WTC11 (cell line): ENCODE results near the gene TRPV6. TPM values are rescaled to one million over a fixed set of nuclear protein-coding genes. Genes with fewer than 3 reads are reported as not detected.

ENCODE experiments used
- ATAC-seq: fragments of 200-7000 bp; cut with Tn5 transposase; 2 replicates; pipeline ENCODE4 v1.10.0; 2021; ENCODE audit warnings: mild to moderate bottlenecking, moderate library complexity
- CTCF ChIA-PET: fragments of 300-600 bp; sonication (Branson Sonifier 250); formaldehyde crosslinking; loops from one replicate; lab custom pipeline; 2021; ENCODE audit warnings: antibody characterized with exemption; lab: Charles Lee
- POLR2A ChIA-PET: fragments of 350-600 bp; sonication (Branson Sonifier 250); formaldehyde crosslinking; loops from one replicate; lab custom pipeline; 2021; ENCODE audit warnings: antibody characterized with exemption; lab: Charles Lee
- DNase-seq: peaks from one replicate; pipeline ENCODE4 v3.0.0; 2021; ENCODE audit warnings: low spot score
- H3K27ac Mint-ChIP-seq: 2 replicates; pipeline ENCODE4 v1.8.0; 2021; ENCODE audit warnings: mixed read lengths
- H3K27me3 Mint-ChIP-seq: 2 replicates; pipeline ENCODE4 v1.8.0; 2021; ENCODE audit warnings: low read depth, mild to moderate bottlenecking, moderate library complexity, mixed read lengths
- H3K36me3 Mint-ChIP-seq: 2 replicates; pipeline ENCODE4 v1.8.0; 2021; ENCODE audit warnings: mixed read lengths
- H3K4me1 Mint-ChIP-seq: 2 replicates; pipeline ENCODE4 v1.8.0; 2022; ENCODE audit warnings: mixed read lengths
- H3K4me3 Mint-ChIP-seq: 2 replicates; pipeline ENCODE4 v1.8.0; 2021; ENCODE audit warnings: mild to moderate bottlenecking, moderate library complexity, mixed read lengths
- H3K9me3 Mint-ChIP-seq: 2 replicates; pipeline ENCODE4 v1.8.0; 2021; ENCODE audit warnings: mixed read lengths
- CBFB ChIP-seq: sonication (generic); formaldehyde crosslinking; IDR thresholded peaks from 2 replicates; pipeline ENCODE4 v1.8.1; 2022; ENCODE audit warnings: mild to moderate bottlenecking, low read depth, missing genetic modification reagents
- CDX4 ChIP-seq: fragments of 250-450 bp; sonication (Bioruptor Pico); IDR thresholded peaks from 2 replicates; pipeline ENCODE4 v1.9.0; 2021; ENCODE audit warnings: moderate library complexity, mild to moderate bottlenecking, inconsistent platforms, borderline replicate concordance
- CREM ChIP-seq: sonication (generic); formaldehyde crosslinking; IDR thresholded peaks from 2 replicates; pipeline ENCODE4 v1.8.1; 2022; ENCODE audit warnings: mild to moderate bottlenecking, missing genetic modification reagents, moderate library complexity
- E2F5 ChIP-seq: sonication (generic); formaldehyde crosslinking; IDR thresholded peaks from 2 replicates; pipeline ENCODE4 v1.8.1; 2022; ENCODE audit warnings: mild to moderate bottlenecking, moderate library complexity, missing genetic modification reagents
- EMX1 ChIP-seq: fragments of 250-450 bp; sonication (Bioruptor Pico); IDR thresholded peaks from 2 replicates; pipeline ENCODE4 v1.8.0; 2021; ENCODE audit warnings: mild to moderate bottlenecking
- ERG ChIP-seq: fragments of 250-450 bp; sonication (Bioruptor Pico); IDR thresholded peaks from 2 replicates; pipeline ENCODE4 v1.8.0; 2021; ENCODE audit warnings: mild to moderate bottlenecking
- FOXJ3 ChIP-seq: sonication (generic); formaldehyde crosslinking; IDR thresholded peaks from 2 replicates; pipeline ENCODE4 v1.9.0; 2021; ENCODE audit warnings: missing genetic modification reagents, mild to moderate bottlenecking, borderline replicate concordance
- FOXK1 ChIP-seq: sonication (generic); formaldehyde crosslinking; IDR thresholded peaks from 2 replicates; pipeline ENCODE4 v1.8.0; 2022; ENCODE audit warnings: mild to moderate bottlenecking, moderate library complexity, missing genetic modification reagents
- GTF2I ChIP-seq: fragments of 250-450 bp; sonication (Bioruptor Pico); conservative IDR thresholded peaks from 2 replicates; pipeline ENCODE4 v1.4.0; 2021; ENCODE audit warnings: mild to moderate bottlenecking
- OVOL2 ChIP-seq: fragments of 250-450 bp; sonication (Bioruptor Pico); IDR thresholded peaks from 2 replicates; pipeline ENCODE4 v1.9.0; 2021; ENCODE audit warnings: mild to moderate bottlenecking, borderline replicate concordance
- PREB ChIP-seq: sonication (generic); formaldehyde crosslinking; IDR thresholded peaks from 2 replicates; pipeline ENCODE4 v1.8.1; 2022; ENCODE audit warnings: mild to moderate bottlenecking, missing genetic modification reagents, moderate library complexity, borderline replicate concordance
- TEAD1 ChIP-seq: sonication (generic); formaldehyde crosslinking; IDR thresholded peaks from 2 replicates; pipeline ENCODE4 v1.8.0; 2022; ENCODE audit warnings: mild to moderate bottlenecking, missing genetic modification reagents
- TEAD4 ChIP-seq: sonication (generic); formaldehyde crosslinking; IDR thresholded peaks from 2 replicates; pipeline ENCODE4 v1.8.0; 2022; ENCODE audit warnings: mild to moderate bottlenecking, missing genetic modification reagents
- ZNF317 ChIP-seq: sonication (generic); formaldehyde crosslinking; IDR thresholded peaks from 2 replicates; pipeline ENCODE4 v1.8.1; 2023; ENCODE audit warnings: low read depth, mild to moderate bottlenecking, moderate library complexity, missing genetic modification reagents, borderline replicate concordance
- ZNF532 ChIP-seq: fragments of 250-450 bp; sonication (Bioruptor Pico); IDR thresholded peaks from 2 replicates; pipeline ENCODE4 v1.9.0; 2021; ENCODE audit warnings: mild to moderate bottlenecking, borderline replicate concordance
- ZNF671 ChIP-seq: fragments of 250-450 bp; sonication (Bioruptor Pico); IDR thresholded peaks from 2 replicates; pipeline ENCODE4 v1.8.0; 2021; ENCODE audit warnings: mild to moderate bottlenecking
- total RNA-seq: library from RNA; stranded (reverse); gene quantifications from 3 replicates; pipeline ENCODE4 v1.2.3, GENCODE V29; 2021
- TF ChIP-seq, protein P1 (sequence below): sonication (generic); formaldehyde crosslinking; conservative IDR thresholded peaks from 2 replicates; pipeline ENCODE4 v1.8.1; 2022; ENCODE audit warnings: mild to moderate bottlenecking, missing genetic modification reagents
- TF ChIP-seq, protein P2 (sequence below): sonication (generic); formaldehyde crosslinking; IDR thresholded peaks from 2 replicates; pipeline ENCODE4 v1.8.0; 2022; ENCODE audit warnings: mild to moderate bottlenecking, missing genetic modification reagents
- TF ChIP-seq, protein P3 (sequence below): fragments of 250-450 bp; sonication (Bioruptor Pico); IDR thresholded peaks from 2 replicates; pipeline ENCODE4 v1.9.0; 2021; ENCODE audit warnings: mild to moderate bottlenecking
- TF ChIP-seq, protein P4 (sequence below): sonication (generic); formaldehyde crosslinking; IDR thresholded peaks from 2 replicates; pipeline ENCODE4 v1.8.1; 2023; ENCODE audit warnings: mild to moderate bottlenecking, moderate library complexity, missing genetic modification reagents
- TF ChIP-seq, protein P5 (sequence below): sonication (generic); formaldehyde crosslinking; IDR thresholded peaks from 2 replicates; pipeline ENCODE4 v1.8.1; 2022; ENCODE audit warnings: low read depth, mild to moderate bottlenecking, moderate library complexity, missing genetic modification reagents, borderline replicate concordance

Gene TRPV6
- total RNA-seq, 1 experiment from 2014 or later, result 0.63 TPM

DNA sequence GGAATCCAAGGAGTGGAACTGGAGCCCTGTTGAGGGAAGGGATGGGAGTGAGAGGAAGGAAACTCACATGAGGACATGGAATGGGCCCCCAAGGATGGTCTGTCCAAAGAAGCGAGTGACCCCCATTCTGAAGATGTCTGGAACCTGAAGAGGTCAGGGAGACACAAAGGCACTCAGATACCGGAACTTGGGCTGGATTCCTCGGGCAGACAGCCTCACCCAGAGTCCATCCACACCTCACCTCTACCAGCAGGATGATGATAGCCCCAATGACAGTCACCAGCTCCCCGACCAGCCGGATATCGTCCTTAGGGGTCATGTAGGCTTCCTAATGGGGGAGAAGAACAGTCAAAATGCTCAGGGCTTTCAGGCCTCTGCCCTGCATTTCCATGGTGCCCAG lies 10.7 kb downstream of the TRPV6 start (continued):
- TF ChIP-seq FOXJ3 (CRISPR knock-in tag) (no peak), TEAD4 (CRISPR knock-in tag) (no peak), TEAD1 (CRISPR knock-in tag) (no peak), ERG (CRISPR knock-in tag) (no peak), GTF2I (CRISPR knock-in tag) (no peak)
- TF ChIP-seq, protein P1, sequence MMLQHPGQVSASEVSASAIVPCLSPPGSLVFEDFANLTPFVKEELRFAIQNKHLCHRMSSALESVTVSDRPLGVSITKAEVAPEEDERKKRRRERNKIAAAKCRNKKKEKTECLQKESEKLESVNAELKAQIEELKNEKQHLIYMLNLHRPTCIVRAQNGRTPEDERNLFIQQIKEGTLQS (CRISPR knock-in tag), result no peak
- TF ChIP-seq, protein P2, sequence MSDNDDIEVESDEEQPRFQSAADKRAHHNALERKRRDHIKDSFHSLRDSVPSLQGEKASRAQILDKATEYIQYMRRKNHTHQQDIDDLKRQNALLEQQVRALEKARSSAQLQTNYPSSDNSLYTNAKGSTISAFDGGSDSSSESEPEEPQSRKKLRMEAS, result no peak
- TF ChIP-seq, protein P3, sequence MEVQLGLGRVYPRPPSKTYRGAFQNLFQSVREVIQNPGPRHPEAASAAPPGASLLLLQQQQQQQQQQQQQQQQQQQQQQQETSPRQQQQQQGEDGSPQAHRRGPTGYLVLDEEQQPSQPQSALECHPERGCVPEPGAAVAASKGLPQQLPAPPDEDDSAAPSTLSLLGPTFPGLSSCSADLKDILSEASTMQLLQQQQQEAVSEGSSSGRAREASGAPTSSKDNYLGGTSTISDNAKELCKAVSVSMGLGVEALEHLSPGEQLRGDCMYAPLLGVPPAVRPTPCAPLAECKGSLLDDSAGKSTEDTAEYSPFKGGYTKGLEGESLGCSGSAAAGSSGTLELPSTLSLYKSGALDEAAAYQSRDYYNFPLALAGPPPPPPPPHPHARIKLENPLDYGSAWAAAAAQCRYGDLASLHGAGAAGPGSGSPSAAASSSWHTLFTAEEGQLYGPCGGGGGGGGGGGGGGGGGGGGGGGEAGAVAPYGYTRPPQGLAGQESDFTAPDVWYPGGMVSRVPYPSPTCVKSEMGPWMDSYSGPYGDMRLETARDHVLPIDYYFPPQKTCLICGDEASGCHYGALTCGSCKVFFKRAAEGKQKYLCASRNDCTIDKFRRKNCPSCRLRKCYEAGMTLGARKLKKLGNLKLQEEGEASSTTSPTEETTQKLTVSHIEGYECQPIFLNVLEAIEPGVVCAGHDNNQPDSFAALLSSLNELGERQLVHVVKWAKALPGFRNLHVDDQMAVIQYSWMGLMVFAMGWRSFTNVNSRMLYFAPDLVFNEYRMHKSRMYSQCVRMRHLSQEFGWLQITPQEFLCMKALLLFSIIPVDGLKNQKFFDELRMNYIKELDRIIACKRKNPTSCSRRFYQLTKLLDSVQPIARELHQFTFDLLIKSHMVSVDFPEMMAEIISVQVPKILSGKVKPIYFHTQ, result no peak

- ATAC-seq, result no peak
- Mint-ChIP-seq H3K27me3 (no peaks in the 10 kb centered on the region), H3K9me3 (peaks cover 7% of the 10 kb centered on the region), H3K4me3 (no peak overlapping the region), H3K27ac (no peak overlapping the region), H3K36me3 (no peaks in the 10 kb centered on the region; the same call in 1 of the 2 replicates), H3K4me1 (no peaks in the 10 kb centered on the region)
- no peak for DNase-seq
- no peak for TF ChIP-seq PREB
- TF ChIP-seq ZNF671, result no peak
- no peak for TF ChIP-seq E2F5
- TF ChIP-seq, protein P4, sequence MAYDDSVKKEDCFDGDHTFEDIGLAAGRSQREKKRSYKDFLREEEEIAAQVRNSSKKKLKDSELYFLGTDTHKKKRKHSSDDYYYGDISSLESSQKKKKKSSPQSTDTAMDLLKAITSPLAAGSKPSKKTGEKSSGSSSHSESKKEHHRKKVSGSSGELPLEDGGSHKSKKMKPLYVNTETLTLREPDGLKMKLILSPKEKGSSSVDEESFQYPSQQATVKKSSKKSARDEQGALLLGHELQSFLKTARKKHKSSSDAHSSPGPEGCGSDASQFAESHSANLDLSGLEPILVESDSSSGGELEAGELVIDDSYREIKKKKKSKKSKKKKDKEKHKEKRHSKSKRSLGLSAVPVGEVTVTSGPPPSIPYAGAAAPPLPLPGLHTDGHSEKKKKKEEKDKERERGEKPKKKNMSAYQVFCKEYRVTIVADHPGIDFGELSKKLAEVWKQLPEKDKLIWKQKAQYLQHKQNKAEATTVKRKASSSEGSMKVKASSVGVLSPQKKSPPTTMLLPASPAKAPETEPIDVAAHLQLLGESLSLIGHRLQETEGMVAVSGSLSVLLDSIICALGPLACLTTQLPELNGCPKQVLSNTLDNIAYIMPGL (CRISPR knock-in tag), result no peak
- TF ChIP-seq ZNF317 (CRISPR knock-in tag), result no peak
- TF ChIP-seq CBFB (CRISPR knock-in tag), result no peak
- TF ChIP-seq CREM, result no peak
- no peak for TF ChIP-seq FOXK1 (CRISPR knock-in tag)
- TF ChIP-seq, protein P2, result no peak
- TF ChIP-seq, protein P5, sequence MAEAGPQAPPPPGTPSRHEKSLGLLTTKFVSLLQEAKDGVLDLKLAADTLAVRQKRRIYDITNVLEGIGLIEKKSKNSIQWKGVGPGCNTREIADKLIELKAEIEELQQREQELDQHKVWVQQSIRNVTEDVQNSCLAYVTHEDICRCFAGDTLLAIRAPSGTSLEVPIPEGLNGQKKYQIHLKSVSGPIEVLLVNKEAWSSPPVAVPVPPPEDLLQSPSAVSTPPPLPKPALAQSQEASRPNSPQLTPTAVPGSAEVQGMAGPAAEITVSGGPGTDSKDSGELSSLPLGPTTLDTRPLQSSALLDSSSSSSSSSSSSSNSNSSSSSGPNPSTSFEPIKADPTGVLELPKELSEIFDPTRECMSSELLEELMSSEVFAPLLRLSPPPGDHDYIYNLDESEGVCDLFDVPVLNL (CRISPR knock-in tag), result no peak
- no peak for TF ChIP-seq EMX1 (CRISPR knock-in tag)
- no peak for TF ChIP-seq ZNF532 (CRISPR knock-in tag)
- TF ChIP-seq CDX4 (CRISPR knock-in tag), result no peak
- no peak for TF ChIP-seq OVOL2
- ChIA-PET CTCF (interaction anchor here (1.3 to 3.3 kb wide), 2 partner anchors 8 to 341 kb away, joined by 3 to 24 read pairs; no protein-coding TSS in a partner anchor), POLR2A (no interaction called here)
These were observed 11.1 kb downstream of the TRPV6 start for GRCh38 chr7:142874409-142874808.
